Measurements from ENCODE around the gene TAF12.
"Not testable (repeated sequence)": the region's sequence is repeated elsewhere in the genome, so short reads cannot be mapped to it uniquely, and the experiment has no call there.

TAF12 gene

DNA sequence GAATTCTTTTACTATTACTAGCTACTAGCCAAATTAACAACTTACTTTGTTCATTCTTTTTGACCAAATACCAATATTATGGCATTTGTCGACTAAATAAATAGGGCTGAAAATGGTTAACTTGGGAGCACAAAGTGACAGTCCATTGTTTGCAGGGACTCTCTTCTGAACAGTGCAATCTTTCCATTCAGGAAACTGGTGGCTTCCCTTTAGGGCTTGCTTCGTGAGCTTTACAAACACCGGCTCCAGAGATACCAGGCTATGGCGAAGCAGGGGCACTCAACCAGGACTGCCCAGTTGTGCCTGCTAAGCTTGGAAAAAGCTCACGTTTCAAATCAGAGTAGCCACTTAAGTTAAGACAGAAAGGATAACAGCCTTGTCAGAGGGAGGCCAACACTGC, 38.5 kb downstream of the TAF12 start:
- H4K20me1 ChIP-seq (ENCODE audit: insufficient read depth, low read length), result no peaks in the 10 kb centered on the region
- no peak overlapping the region for H3K9ac ChIP-seq (ENCODE audit: low read length)
- H3K9me3 ChIP-seq (ENCODE audit: insufficient read depth, low read length), result no peaks in the 10 kb centered on the region
- no peaks in the 10 kb centered on the region for H3K36me3 ChIP-seq (replicated peaks; ENCODE audit: low read depth, low read length)
- no peak overlapping the region for H3K4me2 ChIP-seq (ENCODE audit: low read length)
- H3K27ac ChIP-seq (ENCODE audit: low read length), result no peak overlapping the region
- H3K4me1 ChIP-seq (ENCODE audit: low read length), result peaks cover 17% of the 10 kb centered on the region
- H2AFZ ChIP-seq (ENCODE audit: low read depth, low read length), result no peak overlapping the region
- H3K4me3 ChIP-seq (ENCODE audit: low read length), result no peak overlapping the region
- H3K79me2 ChIP-seq (ENCODE audit: low read length), result no peaks in the 10 kb centered on the region
- H3K27me3 ChIP-seq (ENCODE audit: low read depth, low read length), result no peaks in the 10 kb centered on the region
- TF ChIP-seq, protein P1, sequence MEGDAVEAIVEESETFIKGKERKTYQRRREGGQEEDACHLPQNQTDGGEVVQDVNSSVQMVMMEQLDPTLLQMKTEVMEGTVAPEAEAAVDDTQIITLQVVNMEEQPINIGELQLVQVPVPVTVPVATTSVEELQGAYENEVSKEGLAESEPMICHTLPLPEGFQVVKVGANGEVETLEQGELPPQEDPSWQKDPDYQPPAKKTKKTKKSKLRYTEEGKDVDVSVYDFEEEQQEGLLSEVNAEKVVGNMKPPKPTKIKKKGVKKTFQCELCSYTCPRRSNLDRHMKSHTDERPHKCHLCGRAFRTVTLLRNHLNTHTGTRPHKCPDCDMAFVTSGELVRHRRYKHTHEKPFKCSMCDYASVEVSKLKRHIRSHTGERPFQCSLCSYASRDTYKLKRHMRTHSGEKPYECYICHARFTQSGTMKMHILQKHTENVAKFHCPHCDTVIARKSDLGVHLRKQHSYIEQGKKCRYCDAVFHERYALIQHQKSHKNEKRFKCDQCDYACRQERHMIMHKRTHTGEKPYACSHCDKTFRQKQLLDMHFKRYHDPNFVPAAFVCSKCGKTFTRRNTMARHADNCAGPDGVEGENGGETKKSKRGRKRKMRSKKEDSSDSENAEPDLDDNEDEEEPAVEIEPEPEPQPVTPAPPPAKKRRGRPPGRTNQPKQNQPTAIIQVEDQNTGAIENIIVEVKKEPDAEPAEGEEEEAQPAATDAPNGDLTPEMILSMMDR (IDR thresholded peaks at IDR 0.05; ENCODE audit: low read depth, low read length), result no peak
- TF ChIP-seq EZH2phosphoT487 (IDR thresholded peaks at IDR 0.05; ENCODE audit: low read depth), result no peak

DNA sequence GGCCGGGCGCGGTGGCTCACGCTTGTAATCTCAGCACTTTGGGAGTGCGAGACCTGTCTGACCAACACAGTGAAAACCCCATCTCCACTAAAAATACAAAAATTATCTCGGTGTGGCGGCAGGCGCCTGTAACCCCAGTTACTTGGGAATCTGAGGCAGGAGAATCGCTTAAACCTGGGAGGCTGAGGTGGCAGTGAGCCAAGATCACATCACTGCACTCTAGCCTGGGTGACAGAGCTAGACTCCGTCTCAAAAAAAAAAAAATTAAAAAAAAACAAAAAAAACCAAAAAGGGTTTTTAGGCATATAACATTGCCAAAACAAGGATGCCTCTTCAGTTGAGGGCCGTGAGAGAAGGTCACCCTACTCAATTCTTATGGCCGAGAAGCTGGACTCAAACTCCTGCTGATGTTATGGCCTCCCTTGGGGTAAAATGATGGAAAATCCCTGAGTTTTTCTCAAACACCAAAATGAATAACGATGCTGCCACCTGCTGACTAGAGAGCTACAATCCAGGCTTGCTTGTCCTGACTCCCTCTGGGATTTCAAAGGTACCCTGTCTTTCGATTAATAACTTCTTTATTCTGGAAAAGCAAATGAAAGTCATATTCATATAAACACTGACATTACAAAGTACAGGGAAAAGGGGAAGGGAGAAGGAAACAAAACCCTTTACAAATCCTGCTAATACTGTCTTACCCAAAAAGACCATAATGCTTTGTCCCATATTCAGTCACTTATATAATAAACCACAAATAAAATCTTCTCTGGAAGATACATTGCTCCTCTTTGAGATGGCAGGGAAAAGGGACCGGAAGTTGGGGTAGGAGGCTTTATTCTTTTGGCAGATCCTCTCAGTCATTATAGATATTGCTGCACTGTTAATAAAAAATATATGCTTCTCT, 40.1 kb downstream of the TAF12 start:
- Histone ChIP-seq H3K9ac (ENCODE audit: low read length) (no peak overlapping the region), H2AFZ (ENCODE audit: low read depth, low read length) (no peak overlapping the region), H3K4me3 (ENCODE audit: low read length) (no peak overlapping the region), H3K4me1 (ENCODE audit: low read length) (peaks cover 26% of the 10 kb centered on the region), H3K27me3 (ENCODE audit: low read depth, low read length) (no peaks in the 10 kb centered on the region), H3K4me2 (ENCODE audit: low read length) (no peak overlapping the region), H3K9me3 (ENCODE audit: insufficient read depth, low read length) (no peaks in the 10 kb centered on the region), H3K36me3 (replicated peaks; ENCODE audit: low read depth, low read length) (no peaks in the 10 kb centered on the region), H3K27ac (ENCODE audit: low read length) (no peak overlapping the region), H4K20me1 (ENCODE audit: insufficient read depth, low read length) (no peaks in the 10 kb centered on the region), H3K79me2 (ENCODE audit: low read length) (no peaks in the 10 kb centered on the region)
- TF ChIP-seq EZH2phosphoT487 (IDR thresholded peaks at IDR 0.05; ENCODE audit: low read depth), result no peak
- TF ChIP-seq, protein P1 (IDR thresholded peaks at IDR 0.05; ENCODE audit: low read depth, low read length), result peak; percentile 80

DNA sequence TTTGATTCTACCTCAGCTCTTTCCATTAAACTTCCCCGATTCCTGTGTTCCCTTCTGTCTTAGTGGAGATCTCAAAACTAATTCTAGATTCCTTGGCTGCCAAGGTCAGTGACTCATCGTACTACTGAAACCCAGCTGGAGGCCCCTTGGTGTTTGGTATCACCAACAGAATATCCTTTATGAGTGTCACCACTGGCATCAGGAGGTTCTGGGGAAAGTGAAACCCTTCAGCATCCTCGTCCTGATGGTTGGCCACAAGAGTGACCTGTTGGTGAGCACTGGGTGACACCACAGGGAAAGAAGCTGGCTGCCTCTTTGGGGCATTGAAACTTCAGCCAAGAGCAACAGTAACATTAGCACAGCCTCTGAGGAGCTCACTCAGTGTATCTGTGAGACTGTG, 41.2 kb downstream of the TAF12 start:
- H3K36me3 ChIP-seq (replicated peaks; ENCODE audit: low read depth, low read length), result no peaks in the 10 kb centered on the region
- no peak overlapping the region for H2AFZ ChIP-seq (ENCODE audit: low read depth, low read length)
- no peak overlapping the region for H3K4me2 ChIP-seq (ENCODE audit: low read length)
- H3K9ac ChIP-seq (ENCODE audit: low read length), result no peak overlapping the region
- no peaks in the 10 kb centered on the region for H4K20me1 ChIP-seq (ENCODE audit: insufficient read depth, low read length)
- H3K4me3 ChIP-seq (ENCODE audit: low read length), result no peak overlapping the region
- H3K27me3 ChIP-seq (ENCODE audit: low read depth, low read length), result no peaks in the 10 kb centered on the region
- peaks cover 26% of the 10 kb centered on the region for H3K4me1 ChIP-seq (ENCODE audit: low read length)
- no peak overlapping the region for H3K27ac ChIP-seq (ENCODE audit: low read length)
- H3K79me2 ChIP-seq (ENCODE audit: low read length), result no peaks in the 10 kb centered on the region
- no peaks in the 10 kb centered on the region for H3K9me3 ChIP-seq (ENCODE audit: insufficient read depth, low read length)
- TF ChIP-seq, protein P1 (IDR thresholded peaks at IDR 0.05; ENCODE audit: low read depth, low read length), result no peak
- no peak for TF ChIP-seq EZH2phosphoT487 (IDR thresholded peaks at IDR 0.05; ENCODE audit: low read depth)

DNA sequence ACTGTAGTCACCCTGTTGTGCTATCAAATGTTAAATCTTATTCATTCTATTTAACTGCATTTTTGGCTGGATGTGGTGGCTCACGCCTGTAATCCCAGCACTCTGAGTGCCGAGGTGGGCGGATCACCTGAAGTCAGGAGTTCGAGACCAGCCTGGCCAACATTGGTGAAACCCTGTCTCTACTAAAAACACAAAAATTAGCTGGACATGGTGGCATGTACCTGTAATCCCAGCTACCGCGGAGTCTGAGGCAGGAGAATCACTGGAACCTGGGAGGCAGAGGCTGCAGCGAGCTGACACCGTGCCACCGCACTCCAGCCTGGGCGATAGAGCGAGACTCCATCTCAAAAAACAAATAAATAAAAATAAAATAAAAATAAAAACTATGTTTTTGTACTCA, 46.6 kb downstream of the TAF12 start:
- H3K4me2 ChIP-seq (ENCODE audit: low read length); H3K9me3 ChIP-seq (ENCODE audit: insufficient read depth, low read length); H3K27me3 ChIP-seq (ENCODE audit: low read depth, low read length); H3K9ac ChIP-seq (ENCODE audit: low read length); H3K4me3 ChIP-seq (ENCODE audit: low read length); H3K36me3 ChIP-seq (replicated peaks; ENCODE audit: low read depth, low read length); H2AFZ ChIP-seq (ENCODE audit: low read depth, low read length); H3K79me2 ChIP-seq (ENCODE audit: low read length); H3K27ac ChIP-seq (ENCODE audit: low read length); H4K20me1 ChIP-seq (ENCODE audit: insufficient read depth, low read length): not testable (repeated sequence)
- H3K4me1 ChIP-seq (ENCODE audit: low read length), result peaks cover 19% of the 10 kb centered on the region

Data from OCI-LY3 (cell line).